Esophagus squamous epithelium (tissue), 4 donors: ENCODE data around the gene EEPD1.

ENCODE experiments used
- POLR2A ChIP-seq, 4 donors: fragments of 450-650 bp; IDR thresholded peaks; one replicate each; pipeline ENCODE4 v1.6.1; 2017; ENCODE audit warnings: antibody characterized with exemption in 4 of 4, mild to moderate bottlenecking in 4 of 4, moderate library complexity in 3 of 4
- TF ChIP-seq, protein P1 (sequence below), 6 experiments: fragments of 450-650 bp in 4 of 6; fragments of 200-600 bp in 2 of 6; sonication (generic) in 2 of 6; IDR thresholded peaks; one replicate each; pipeline ENCODE4 v1.5.1; 2016 to 2019; ENCODE audit warnings: antibody characterized with exemption in 6 of 6, mild to moderate bottlenecking in 4 of 6, moderate library complexity in 4 of 6

DNA sequence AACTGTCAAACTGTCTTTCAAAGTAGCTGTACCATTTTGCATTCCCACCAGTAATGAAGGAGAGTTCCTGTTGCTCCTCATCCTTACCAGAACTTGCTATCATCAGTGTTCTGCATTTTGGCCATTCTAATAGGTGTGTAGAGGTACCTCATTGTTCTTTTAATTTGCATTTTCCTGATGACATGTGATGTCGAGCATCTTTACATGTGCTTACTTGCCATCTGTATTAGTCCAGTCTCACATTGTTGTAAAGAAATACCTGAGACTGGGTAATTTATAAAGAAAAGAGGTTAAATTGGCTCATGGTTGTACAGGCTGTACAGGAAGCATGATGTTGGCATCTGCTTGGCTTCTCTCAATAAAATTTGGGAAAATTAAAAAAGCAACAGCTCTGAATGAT is 38.7 kb upstream of the EEPD1 start:
- TF ChIP-seq POLR2A (IDR thresholded peaks at IDR 0.05), result no peak
- TF ChIP-seq, protein P1, sequence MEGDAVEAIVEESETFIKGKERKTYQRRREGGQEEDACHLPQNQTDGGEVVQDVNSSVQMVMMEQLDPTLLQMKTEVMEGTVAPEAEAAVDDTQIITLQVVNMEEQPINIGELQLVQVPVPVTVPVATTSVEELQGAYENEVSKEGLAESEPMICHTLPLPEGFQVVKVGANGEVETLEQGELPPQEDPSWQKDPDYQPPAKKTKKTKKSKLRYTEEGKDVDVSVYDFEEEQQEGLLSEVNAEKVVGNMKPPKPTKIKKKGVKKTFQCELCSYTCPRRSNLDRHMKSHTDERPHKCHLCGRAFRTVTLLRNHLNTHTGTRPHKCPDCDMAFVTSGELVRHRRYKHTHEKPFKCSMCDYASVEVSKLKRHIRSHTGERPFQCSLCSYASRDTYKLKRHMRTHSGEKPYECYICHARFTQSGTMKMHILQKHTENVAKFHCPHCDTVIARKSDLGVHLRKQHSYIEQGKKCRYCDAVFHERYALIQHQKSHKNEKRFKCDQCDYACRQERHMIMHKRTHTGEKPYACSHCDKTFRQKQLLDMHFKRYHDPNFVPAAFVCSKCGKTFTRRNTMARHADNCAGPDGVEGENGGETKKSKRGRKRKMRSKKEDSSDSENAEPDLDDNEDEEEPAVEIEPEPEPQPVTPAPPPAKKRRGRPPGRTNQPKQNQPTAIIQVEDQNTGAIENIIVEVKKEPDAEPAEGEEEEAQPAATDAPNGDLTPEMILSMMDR (IDR thresholded peaks at IDR 0.05), result no peak
